IPS-18c (cell line): Measurements from ENCODE around the gene C19orf73.
"Not testable (repeated sequence)": the region's sequence is repeated elsewhere in the genome, so short reads cannot be mapped to it uniquely, and the experiment has no call there.

Experiments
- H3K4me3 ChIP-seq: 2 replicates; pipeline ENCODE4 v1.7.0; 2013; ENCODE audit warnings: low read depth, mild to moderate bottlenecking, low read length, moderate library complexity; ENCODE audit not compliant: insufficient read depth
- H3K9me3 ChIP-seq: one replicate; pipeline ENCODE4 v1.6.1; 2013; ENCODE audit warnings: mild to moderate bottlenecking, low read length, moderate library complexity; ENCODE audit not compliant: control insufficient read depth, insufficient read depth

Gene C19orf73

DNA sequence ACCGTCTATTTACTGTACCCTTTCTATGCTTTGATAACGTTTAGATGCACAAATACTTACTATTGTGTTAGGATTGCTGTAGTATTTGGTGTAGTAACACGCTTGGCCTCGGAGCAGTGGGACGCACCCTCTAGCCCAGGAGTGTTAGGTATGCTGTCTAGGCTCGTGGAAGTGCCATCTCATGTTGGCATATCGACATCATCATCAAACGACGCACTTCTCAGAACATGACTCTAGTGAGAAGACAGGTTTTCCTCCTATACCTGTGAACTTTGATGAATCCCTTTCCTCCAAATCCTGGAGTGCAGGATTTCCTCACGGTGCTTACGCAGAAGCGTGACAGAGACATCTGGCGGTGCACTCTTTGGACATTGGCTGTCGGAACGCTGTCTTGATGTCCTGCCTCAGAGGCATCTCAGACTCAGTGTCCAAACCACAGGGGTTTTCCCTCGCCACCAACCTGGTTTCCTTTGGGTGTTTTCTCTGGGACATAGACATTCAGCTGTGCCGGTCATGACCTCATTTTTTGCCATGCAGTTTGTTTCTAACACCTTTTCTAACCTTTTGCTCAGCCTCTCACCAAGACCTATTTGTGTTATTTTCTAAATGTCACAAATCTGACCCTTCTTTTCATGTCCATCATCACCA, 27.4 kb downstream of the C19orf73 start:
- no peak overlapping the region for H3K4me3 ChIP-seq
- no peaks in the 10 kb centered on the region for H3K9me3 ChIP-seq

- peak overlapping the region; percentile 95 for H3K4me3 ChIP-seq
- no peaks in the 10 kb centered on the region for H3K9me3 ChIP-seq
Measured at GRCh38 chr19:49086296-49086695, 32.6 kb downstream of the C19orf73 start.

GRCh38 chr19:49085868-49086232, 33.1 kb downstream of the C19orf73 start:
- H3K4me3 ChIP-seq, result peak overlapping the region; percentile 95
- no peaks in the 10 kb centered on the region for H3K9me3 ChIP-seq

DNA sequence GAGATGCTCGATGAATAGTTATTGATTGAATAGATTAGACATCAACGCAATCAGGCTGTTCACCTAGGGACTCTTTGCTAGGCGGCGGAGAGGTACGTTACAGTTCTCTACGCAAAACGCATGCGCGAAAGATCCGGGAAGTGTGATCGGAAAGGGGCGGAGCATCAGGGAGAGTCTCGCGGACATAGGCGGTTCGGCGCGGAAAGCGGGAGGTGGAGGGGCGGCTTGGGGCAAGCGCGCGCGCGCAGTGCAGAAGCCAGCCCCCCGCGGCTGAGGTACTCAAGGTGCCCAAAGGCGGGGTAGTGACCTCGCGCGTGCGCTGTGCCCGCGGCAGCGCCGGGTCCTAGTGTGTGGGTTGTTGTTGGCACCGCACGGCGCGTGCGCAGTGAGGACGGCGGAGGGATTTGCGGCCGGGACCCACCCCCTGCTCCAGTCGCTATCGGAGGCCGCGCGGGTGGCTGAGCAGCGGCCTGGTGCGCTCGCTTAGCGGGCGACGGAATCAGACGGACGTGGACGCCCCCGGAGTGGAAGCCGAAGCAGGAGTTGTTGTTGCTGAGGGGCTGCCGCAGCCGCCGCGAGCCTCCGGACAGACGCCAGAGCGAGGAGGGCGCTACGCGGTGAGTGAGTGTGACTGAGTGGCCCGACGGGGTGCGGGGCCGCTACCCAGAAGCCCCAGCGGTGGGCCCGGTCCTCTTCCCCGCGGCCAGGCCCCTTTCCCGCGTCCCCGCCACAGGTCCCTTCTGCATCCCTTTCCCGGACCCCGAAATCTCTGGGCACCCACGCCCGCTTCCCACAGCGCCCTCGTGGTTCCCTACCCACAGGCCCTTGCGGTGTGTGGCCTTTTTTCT, 33.7 kb downstream of the C19orf73 start, which contains the start of gene SNRNP70:
Gene SNRNP70 (plus strand): TSS at position 432 of the 848 bp plus-strand sequence. CDS start 964 bp downstream, outside the sequence.
- Histone ChIP-seq H3K9me3 (no peaks in the 10 kb centered on the region), H3K4me3 (peak within 1 kb of the TSS; percentile 95)

GRCh38 chr19:49084206-49085019, 34.5 kb downstream of the C19orf73 start:
- Histone ChIP-seq H3K9me3 (no peaks in the 10 kb centered on the region), H3K4me3 (peak overlapping the region; percentile 95; the same call in 1 of the 2 replicates)

GRCh38 chr19:49081273-49081672, 37.7 kb downstream of the C19orf73 start:
- Histone ChIP-seq H3K9me3 (no peaks in the 10 kb centered on the region), H3K4me3 (no peak overlapping the region)

DNA sequence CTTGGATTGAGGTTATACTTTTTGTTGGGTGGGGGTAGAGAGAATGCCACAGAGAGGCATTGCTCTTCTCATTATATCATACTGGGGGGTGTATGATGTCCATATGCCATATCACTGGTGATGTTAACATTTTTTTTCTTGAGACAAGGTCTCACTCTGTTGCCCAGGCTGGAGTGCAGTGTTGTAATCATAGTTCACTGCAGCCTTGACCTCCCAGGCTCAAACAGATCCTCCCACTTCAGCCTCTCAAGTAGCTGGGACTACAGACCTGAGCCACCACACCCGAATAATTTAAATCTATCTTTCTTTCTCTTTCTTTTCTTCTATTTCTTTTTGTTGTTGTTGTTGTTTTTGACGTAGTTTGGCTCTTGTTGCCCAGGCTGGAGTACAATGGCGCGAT, 38.6 kb downstream of the C19orf73 start:
- no peak overlapping the region for H3K4me3 ChIP-seq
- no peaks in the 10 kb centered on the region for H3K9me3 ChIP-seq

DNA sequence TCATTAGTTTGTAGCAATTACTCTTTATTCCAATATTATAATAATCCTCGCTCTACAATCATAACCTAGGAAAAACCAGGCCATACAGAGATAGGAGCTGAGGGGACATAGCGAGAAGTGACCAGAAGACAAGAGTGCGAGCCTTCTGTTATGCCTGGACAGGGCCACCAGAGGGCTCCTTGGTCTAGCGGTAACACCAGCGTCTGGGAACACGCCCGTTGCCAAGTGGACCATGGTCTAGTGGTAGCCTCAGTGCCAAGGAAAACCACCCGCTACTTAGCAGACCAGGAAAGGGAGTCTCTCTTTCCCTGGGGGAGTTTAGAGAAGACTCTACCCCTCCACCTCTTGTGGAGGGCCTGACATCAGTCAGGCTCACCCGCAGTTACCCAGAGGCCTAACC, 44.1 kb downstream of the C19orf73 start:
- not testable (repeated sequence) for H3K9me3 ChIP-seq, H3K4me3 ChIP-seq

DNA sequence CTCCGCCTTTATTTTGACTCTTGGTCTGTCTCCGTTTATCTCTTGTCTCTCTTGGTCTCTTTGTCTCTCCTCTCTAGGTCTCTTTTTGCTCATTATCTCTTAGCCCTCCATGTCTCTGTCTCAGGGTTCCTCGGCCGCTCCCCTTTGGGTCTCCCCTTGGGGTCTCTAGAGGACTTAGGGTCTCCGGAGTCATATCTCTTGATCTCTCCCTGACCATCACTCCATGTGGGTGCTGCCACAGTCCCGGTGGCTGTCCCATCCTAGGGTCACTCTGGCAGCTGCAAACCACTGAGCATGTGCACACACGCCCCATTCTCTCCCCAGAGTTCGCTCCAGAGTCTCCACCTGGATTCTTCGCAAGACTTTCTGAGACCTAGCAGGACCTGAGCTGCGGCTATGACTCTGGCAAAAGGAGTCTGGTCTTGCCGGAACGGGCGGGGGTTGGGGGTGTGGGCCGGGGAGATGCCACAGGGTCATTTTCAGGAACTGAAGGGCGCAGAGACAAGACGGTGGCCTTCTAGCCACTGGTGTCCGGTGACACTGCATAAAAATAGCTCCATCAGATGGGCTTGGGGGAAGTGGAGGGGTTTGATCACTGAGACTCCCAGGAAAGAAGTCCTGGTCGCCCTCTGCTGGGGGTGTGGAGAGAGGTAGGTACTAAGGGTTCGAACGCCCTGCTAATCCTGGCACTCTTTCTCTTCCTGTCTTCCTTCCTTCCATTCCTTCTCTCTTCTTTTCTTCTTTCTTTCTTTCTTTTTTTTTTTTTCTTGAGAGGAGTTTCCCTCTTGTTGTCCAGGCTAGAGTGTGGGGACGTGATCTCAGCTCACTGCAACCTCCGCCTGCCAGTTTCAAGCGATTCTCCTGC, 45.2 kb downstream of the C19orf73 start:
- Histone ChIP-seq H3K9me3 (peaks cover 6% of the 10 kb centered on the region), H3K4me3 (no peak overlapping the region)

DNA sequence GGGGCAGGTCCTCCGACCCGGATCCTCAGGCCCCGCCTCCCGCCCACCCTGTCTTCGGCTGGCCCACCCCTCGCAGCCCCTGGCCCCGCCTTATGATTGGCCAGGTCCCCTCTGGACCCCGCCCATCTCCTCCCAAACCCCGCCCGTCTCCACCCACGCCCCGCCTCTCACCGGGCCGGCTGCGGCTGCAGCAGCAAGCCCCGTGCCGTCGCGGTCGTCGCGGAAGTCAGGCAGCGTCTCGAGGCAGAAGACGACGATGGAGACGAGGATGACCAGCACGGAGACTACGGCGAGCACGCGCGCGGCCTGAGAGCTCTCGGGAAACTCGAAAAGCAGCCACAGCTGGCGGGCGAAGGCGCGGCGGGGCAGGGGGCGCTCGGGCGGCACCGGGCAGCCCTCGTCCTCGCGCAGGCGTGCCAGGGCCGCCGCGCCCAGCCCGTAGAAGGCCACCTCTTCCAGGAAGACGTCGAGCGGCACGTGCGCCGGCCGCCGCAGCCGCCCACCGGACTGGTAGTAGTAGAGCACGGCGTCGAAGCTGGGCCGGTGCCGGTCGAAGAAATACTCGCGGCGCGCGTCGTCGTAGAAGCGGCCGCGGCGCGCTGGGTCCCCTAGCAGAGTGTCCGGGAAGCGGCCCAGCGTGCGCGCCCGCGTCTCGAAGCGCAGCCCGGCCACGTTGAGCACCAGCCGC, 46.9 kb downstream of the C19orf73 start:
- H3K4me3 ChIP-seq, result peak overlapping the region; percentile 34
- peaks cover 8% of the 10 kb centered on the region for H3K9me3 ChIP-seq

- Histone ChIP-seq H3K4me3 (no peak overlapping the region), H3K9me3 (peaks cover 8% of the 10 kb centered on the region)
Measured at GRCh38 chr19:49070416-49070815, 48.5 kb downstream of the C19orf73 start.

DNA sequence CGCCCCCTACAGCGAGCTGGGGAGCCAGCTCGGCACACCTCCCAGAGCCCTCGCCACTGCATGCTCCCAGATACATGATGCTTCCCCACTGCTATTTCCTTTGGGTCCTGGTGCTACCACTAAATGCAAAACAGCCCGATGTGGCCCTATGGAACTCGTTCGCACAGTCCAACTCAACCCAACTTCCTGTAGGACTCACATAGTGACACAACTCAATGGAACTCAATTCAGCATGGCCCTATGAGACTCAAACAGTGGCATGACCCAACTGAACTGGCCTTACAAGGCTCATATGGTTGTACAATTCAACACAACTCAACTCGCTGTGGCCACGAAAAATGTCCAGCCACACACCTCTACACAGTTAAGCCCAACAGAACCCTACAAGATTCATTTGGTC, 49.9 kb downstream of the C19orf73 start:
- H3K9me3 ChIP-seq, result peaks cover 8% of the 10 kb centered on the region

More for the DNA sequence above, 49.9 kb downstream of the C19orf73 start:
- no peak overlapping the region for H3K4me3 ChIP-seq
